SK-N-SH treated with all-trans-retinoic acid at 6 μM for 48 hours (cell line): Measurements from ENCODE around the gene TBRG1.

ENCODE experiments used
- ARNTL ChIP-seq: fragments of 450-650 bp; formaldehyde crosslinking; IDR thresholded peaks from 2 replicates; pipeline ENCODE4 v1.5.0; 2020; ENCODE audit warnings: low read depth, mild to moderate bottlenecking, moderate library complexity, borderline replicate concordance
- ESRRG ChIP-seq: fragments of 250-450 bp; sonication (Bioruptor Pico); IDR thresholded peaks from 2 replicates; pipeline ENCODE4 v1.6.1; 2021; ENCODE audit warnings: mild to moderate bottlenecking
- PATZ1 ChIP-seq: fragments of 250-450 bp; sonication (Bioruptor Pico); IDR thresholded peaks from 2 replicates; pipeline ENCODE4 v1.8.0; 2020; ENCODE audit warnings: mild to moderate bottlenecking, moderate library complexity, borderline replicate concordance
- TOX ChIP-seq: fragments of 250-450 bp; sonication (Bioruptor Pico); IDR thresholded peaks from 2 replicates; pipeline ENCODE4 v1.8.0; 2021; ENCODE audit warnings: mild to moderate bottlenecking, moderate library complexity, borderline replicate concordance

GRCh38 chr11:124600621-124601320 lies 21.9 kb upstream of the TBRG1 start:
- TF ChIP-seq ARNTL (CRISPR knock-in tag) (no peak), TOX (CRISPR knock-in tag) (no peak), PATZ1 (no peak), ESRRG (CRISPR knock-in tag) (no peak)
